Glutamatergic neuron (in vitro differentiated cells): ENCODE measurements around the gene ALAS1. TPM values are rescaled to one million over a fixed set of nuclear protein-coding genes. Genes with fewer than 3 reads are reported as not detected.
A peak's percentile ranks its signal among the peaks of the same experiment; 100 is the strongest.

Source experiments
- DNase-seq: peaks from one replicate; pipeline ENCODE4 v3.0.0; 2022
- H3K27ac Mint-ChIP-seq: one replicate; pipeline ENCODE4 v1.8.0; 2020; ENCODE audit warnings: mild to moderate bottlenecking, mixed read lengths, inconsistent platforms; ENCODE audit not compliant: unreplicated experiment
- H3K27me3 Mint-ChIP-seq: one replicate; pipeline ENCODE4 v1.8.0; 2020; ENCODE audit warnings: mild to moderate bottlenecking, moderate library complexity, mixed read lengths, inconsistent platforms; ENCODE audit not compliant: unreplicated experiment
- H3K36me3 Mint-ChIP-seq: one replicate; pipeline ENCODE4 v1.8.0; 2020; ENCODE audit warnings: mild to moderate bottlenecking, mixed read lengths, inconsistent platforms; ENCODE audit not compliant: unreplicated experiment
- H3K4me1 Mint-ChIP-seq: one replicate; pipeline ENCODE4 v1.8.0; 2020; ENCODE audit warnings: mild to moderate bottlenecking, low read depth, mixed read lengths, inconsistent platforms; ENCODE audit not compliant: unreplicated experiment
- H3K4me3 Mint-ChIP-seq: one replicate; pipeline ENCODE4 v1.8.0; 2020; ENCODE audit warnings: mild to moderate bottlenecking, mixed read lengths, inconsistent platforms; ENCODE audit not compliant: unreplicated experiment
- H3K9me3 Mint-ChIP-seq: one replicate; pipeline ENCODE4 v1.8.0; 2020; ENCODE audit warnings: mild to moderate bottlenecking, moderate library complexity, mixed read lengths, inconsistent platforms; ENCODE audit not compliant: unreplicated experiment
- CTCF ChIP-seq: fragments of 200-600 bp; sonication (generic); IDR thresholded peaks from one replicate; pipeline ENCODE4 v1.5.0; 2021; ENCODE audit not compliant: partially characterized antibody, unreplicated experiment
- total RNA-seq: library from RNA; stranded (reverse); fragmentation: NEBNext Ultra II Directional; extraction: Animal tissue kit (Norgen Biotek cat#: 25700); gene quantifications from one replicate; pipeline ENCODE4 v1.2.1, GENCODE V29; 2021; ENCODE audit not compliant: unreplicated experiment

The ALAS1 gene
- total RNA-seq, 1 donor from 2014 or later = 41.7 TPM

GRCh38 chr3:52236424-52236886 is 38.5 kb downstream of the ALAS1 start:
- Mint-ChIP-seq H3K4me3 (no peak overlapping the region), H3K27ac (no peak overlapping the region), H3K36me3 (no peaks in the 10 kb centered on the region), H3K9me3 (peaks cover 21% of the 10 kb centered on the region), H3K4me1 (peaks cover 27% of the 10 kb centered on the region), H3K27me3 (peaks cover 22% of the 10 kb centered on the region)
- DNase-seq = no peak
- TF ChIP-seq CTCF = peak; percentile 19

DNA sequence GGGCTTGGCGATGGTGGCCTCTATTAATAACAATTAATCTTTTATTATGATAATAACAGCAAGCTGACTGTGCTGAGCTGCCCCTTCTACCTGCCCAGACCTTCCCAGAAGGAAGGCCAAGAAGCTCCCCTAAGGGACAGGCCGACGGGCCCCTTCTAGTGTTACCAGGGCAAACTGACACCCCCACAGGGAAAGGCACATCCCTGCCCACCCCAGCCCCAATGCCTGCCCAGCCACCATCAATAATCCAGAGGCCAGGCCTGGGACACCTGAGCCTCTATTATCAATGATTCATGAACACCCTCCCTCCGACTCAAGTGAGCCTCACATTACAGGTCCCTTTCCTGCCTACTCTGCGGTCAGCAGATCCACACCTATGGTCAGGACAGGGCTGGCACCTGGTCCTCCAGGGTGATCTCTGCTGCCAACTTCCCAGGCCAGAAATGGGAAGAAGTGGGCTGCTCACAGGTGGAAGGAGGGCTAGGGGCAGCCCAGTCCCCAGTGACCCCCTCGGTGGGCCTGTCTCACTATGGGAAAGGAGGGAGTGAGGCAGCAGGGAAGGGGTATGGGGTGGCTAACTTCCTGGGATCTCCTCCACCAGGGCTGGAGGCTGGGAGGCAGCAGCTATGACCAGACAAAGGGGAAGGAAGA is 39.2 kb downstream of the ALAS1 start:
- Mint-ChIP-seq H3K27ac (no peak overlapping the region), H3K4me1 (peaks cover 23% of the 10 kb centered on the region), H3K9me3 (peaks cover 21% of the 10 kb centered on the region), H3K36me3 (no peaks in the 10 kb centered on the region), H3K27me3 (peaks cover 20% of the 10 kb centered on the region), H3K4me3 (peak overlapping the region; percentile 98)
- TF ChIP-seq CTCF = no peak
- DNase-seq = no peak

- DNase-seq = no peak
- Mint-ChIP-seq H3K27me3 (peaks cover 18% of the 10 kb centered on the region), H3K9me3 (peaks cover 21% of the 10 kb centered on the region), H3K4me3 (peak overlapping the region; percentile 98), H3K27ac (peak overlapping the region; percentile 87), H3K4me1 (peaks cover 20% of the 10 kb centered on the region), H3K36me3 (no peaks in the 10 kb centered on the region)
- TF ChIP-seq CTCF = peak; percentile 18
These were observed 39.8 kb downstream of the ALAS1 start for GRCh38 chr3:52237657-52238172.

GRCh38 chr3:52238193-52238760 is 40.3 kb downstream of the ALAS1 start:
- Mint-ChIP-seq H3K4me3 (peak overlapping the region; percentile 98), H3K27ac (peak overlapping the region; percentile 87), H3K36me3 (no peaks in the 10 kb centered on the region), H3K9me3 (peaks cover 23% of the 10 kb centered on the region), H3K4me1 (peaks cover 20% of the 10 kb centered on the region), H3K27me3 (peaks cover 18% of the 10 kb centered on the region)
- TF ChIP-seq CTCF = peak; percentile 12
- DNase-seq = no peak
